HEK293 (cell line): ENCODE measurements around the gene BLTP3B.

ENCODE experiments used
- GLIS1 ChIP-seq: fragments of 450-650 bp; formaldehyde crosslinking; IDR thresholded peaks from 2 replicates; pipeline ENCODE4 v1.5.1; 2016; ENCODE audit warnings: missing biosample characterization, missing genetic modification characterization
- KLF1 ChIP-seq: fragments of 450-650 bp; formaldehyde crosslinking; IDR thresholded peaks from 2 replicates; pipeline ENCODE4 v1.5.1; 2016; ENCODE audit warnings: missing biosample characterization, missing genetic modification characterization
- KLF8 ChIP-seq: fragments of 450-650 bp; formaldehyde crosslinking; IDR thresholded peaks from 2 replicates; pipeline ENCODE4 v1.5.1; 2016; ENCODE audit warnings: missing biosample characterization, missing genetic modification characterization
- SP7 ChIP-seq: fragments of 450-650 bp; formaldehyde crosslinking; IDR thresholded peaks from 2 replicates; pipeline ENCODE4 v1.5.1; 2016; ENCODE audit warnings: missing biosample characterization, missing genetic modification characterization
- YY1 ChIP-seq: fragments of 450-650 bp; formaldehyde crosslinking; IDR thresholded peaks from 2 replicates; pipeline ENCODE4 v1.5.1; 2018; ENCODE audit warnings: missing biosample characterization, missing genetic modification characterization
- ZNF114 ChIP-seq: fragments of 450-650 bp; formaldehyde crosslinking; IDR thresholded peaks from 2 replicates; pipeline ENCODE4 v1.5.0; 2017; ENCODE audit warnings: missing biosample characterization, missing genetic modification characterization
- ZNF140 ChIP-seq: fragments of 450-650 bp; formaldehyde crosslinking; IDR thresholded peaks from 2 replicates; pipeline ENCODE4 v1.5.1; 2016; ENCODE audit warnings: missing biosample characterization, missing genetic modification characterization
- ZNF366 ChIP-seq: fragments of 450-650 bp; formaldehyde crosslinking; conservative IDR thresholded peaks from 2 replicates; pipeline ENCODE4 v1.5.1; 2016; ENCODE audit warnings: missing biosample characterization, missing genetic modification characterization
- ZNF585B ChIP-seq: fragments of 450-650 bp; formaldehyde crosslinking; IDR thresholded peaks from 2 replicates; pipeline ENCODE4 v1.5.1; 2016; ENCODE audit warnings: missing biosample characterization, missing genetic modification characterization
- TF ChIP-seq, protein P1 (sequence below): fragments of 450-650 bp; formaldehyde crosslinking; IDR thresholded peaks from 2 replicates; pipeline ENCODE4 v1.5.1; 2016; ENCODE audit warnings: missing biosample characterization, missing genetic modification characterization
- TF ChIP-seq, protein P2 (sequence below): fragments of 450-650 bp; formaldehyde crosslinking; IDR thresholded peaks from 2 replicates; pipeline ENCODE4 v1.5.1; 2016; ENCODE audit warnings: missing biosample characterization, missing genetic modification characterization
- TF ChIP-seq, protein P3 (sequence below): fragments of 450-650 bp; formaldehyde crosslinking; IDR thresholded peaks from 2 replicates; pipeline ENCODE4 v1.5.1; 2016; ENCODE audit warnings: missing biosample characterization, missing genetic modification characterization
- TF ChIP-seq, protein P4 (sequence below): fragments of 450-650 bp; formaldehyde crosslinking; IDR thresholded peaks from 2 replicates; pipeline ENCODE4 v1.5.1; 2016; ENCODE audit warnings: missing biosample characterization, missing genetic modification characterization

DNA sequence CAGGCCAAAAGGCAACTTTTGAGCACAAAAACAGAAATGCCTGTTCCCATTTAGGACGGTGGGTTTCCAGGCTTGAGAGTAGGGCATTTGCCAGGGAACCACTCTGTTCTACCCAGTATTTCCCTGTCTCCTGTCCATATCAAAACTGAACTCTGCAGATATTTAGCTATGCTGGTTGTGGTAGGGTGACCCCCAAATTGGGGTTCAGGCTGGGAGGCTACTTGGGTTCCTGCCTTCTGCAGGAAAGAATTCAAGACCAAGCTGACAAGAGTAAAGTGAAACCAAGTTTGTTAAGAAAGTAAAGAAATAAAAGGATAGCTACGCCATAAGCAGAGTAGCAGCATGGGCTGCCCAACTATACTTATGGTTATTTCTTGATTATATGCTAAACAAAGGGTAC lies 3.6 kb upstream of the BLTP3B start:
- no peak for TF ChIP-seq ZNF114 (tag by site-specific recombination)
- TF ChIP-seq, protein P1, sequence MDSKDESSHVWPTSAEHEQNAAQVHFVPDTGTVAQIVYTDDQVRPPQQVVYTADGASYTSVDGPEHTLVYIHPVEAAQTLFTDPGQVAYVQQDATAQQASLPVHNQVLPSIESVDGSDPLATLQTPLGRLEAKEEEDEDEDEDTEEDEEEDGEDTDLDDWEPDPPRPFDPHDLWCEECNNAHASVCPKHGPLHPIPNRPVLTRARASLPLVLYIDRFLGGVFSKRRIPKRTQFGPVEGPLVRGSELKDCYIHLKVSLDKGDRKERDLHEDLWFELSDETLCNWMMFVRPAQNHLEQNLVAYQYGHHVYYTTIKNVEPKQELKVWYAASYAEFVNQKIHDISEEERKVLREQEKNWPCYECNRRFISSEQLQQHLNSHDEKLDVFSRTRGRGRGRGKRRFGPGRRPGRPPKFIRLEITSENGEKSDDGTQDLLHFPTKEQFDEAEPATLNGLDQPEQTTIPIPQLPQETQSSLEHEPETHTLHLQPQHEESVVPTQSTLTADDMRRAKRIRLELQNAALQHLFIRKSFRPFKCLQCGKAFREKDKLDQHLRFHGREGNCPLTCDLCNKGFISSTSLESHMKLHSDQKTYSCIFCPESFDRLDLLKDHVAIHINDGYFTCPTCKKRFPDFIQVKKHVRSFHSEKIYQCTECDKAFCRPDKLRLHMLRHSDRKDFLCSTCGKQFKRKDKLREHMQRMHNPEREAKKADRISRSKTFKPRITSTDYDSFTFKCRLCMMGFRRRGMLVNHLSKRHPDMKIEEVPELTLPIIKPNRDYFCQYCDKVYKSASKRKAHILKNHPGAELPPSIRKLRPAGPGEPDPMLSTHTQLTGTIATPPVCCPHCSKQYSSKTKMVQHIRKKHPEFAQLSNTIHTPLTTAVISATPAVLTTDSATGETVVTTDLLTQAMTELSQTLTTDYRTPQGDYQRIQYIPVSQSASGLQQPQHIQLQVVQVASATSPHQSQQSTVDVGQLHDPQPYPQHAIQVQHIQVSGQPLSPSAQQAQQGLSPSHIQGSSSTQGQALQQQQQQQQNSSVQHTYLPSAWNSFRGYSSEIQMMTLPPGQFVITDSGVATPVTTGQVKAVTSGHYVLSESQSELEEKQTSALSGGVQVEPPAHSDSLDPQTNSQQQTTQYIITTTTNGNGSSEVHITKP (tag by site-specific recombination): no peak
- TF ChIP-seq KLF8 (tag by site-specific recombination): no peak
- TF ChIP-seq, protein P2, sequence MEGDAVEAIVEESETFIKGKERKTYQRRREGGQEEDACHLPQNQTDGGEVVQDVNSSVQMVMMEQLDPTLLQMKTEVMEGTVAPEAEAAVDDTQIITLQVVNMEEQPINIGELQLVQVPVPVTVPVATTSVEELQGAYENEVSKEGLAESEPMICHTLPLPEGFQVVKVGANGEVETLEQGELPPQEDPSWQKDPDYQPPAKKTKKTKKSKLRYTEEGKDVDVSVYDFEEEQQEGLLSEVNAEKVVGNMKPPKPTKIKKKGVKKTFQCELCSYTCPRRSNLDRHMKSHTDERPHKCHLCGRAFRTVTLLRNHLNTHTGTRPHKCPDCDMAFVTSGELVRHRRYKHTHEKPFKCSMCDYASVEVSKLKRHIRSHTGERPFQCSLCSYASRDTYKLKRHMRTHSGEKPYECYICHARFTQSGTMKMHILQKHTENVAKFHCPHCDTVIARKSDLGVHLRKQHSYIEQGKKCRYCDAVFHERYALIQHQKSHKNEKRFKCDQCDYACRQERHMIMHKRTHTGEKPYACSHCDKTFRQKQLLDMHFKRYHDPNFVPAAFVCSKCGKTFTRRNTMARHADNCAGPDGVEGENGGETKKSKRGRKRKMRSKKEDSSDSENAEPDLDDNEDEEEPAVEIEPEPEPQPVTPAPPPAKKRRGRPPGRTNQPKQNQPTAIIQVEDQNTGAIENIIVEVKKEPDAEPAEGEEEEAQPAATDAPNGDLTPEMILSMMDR (tag by site-specific recombination): no peak
- no peak for TF ChIP-seq SP7 (tag by site-specific recombination)
- TF ChIP-seq ZNF585B (tag by site-specific recombination): no peak
- TF ChIP-seq ZNF366 (tag by site-specific recombination): no peak
- no peak for TF ChIP-seq KLF1 (tag by site-specific recombination)
- TF ChIP-seq, protein P3, sequence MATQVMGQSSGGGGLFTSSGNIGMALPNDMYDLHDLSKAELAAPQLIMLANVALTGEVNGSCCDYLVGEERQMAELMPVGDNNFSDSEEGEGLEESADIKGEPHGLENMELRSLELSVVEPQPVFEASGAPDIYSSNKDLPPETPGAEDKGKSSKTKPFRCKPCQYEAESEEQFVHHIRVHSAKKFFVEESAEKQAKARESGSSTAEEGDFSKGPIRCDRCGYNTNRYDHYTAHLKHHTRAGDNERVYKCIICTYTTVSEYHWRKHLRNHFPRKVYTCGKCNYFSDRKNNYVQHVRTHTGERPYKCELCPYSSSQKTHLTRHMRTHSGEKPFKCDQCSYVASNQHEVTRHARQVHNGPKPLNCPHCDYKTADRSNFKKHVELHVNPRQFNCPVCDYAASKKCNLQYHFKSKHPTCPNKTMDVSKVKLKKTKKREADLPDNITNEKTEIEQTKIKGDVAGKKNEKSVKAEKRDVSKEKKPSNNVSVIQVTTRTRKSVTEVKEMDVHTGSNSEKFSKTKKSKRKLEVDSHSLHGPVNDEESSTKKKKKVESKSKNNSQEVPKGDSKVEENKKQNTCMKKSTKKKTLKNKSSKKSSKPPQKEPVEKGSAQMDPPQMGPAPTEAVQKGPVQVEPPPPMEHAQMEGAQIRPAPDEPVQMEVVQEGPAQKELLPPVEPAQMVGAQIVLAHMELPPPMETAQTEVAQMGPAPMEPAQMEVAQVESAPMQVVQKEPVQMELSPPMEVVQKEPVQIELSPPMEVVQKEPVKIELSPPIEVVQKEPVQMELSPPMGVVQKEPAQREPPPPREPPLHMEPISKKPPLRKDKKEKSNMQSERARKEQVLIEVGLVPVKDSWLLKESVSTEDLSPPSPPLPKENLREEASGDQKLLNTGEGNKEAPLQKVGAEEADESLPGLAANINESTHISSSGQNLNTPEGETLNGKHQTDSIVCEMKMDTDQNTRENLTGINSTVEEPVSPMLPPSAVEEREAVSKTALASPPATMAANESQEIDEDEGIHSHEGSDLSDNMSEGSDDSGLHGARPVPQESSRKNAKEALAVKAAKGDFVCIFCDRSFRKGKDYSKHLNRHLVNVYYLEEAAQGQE (tag by site-specific recombination): no peak
- TF ChIP-seq ZNF140 (tag by site-specific recombination): no peak
- no peak for TF ChIP-seq YY1 (tag by site-specific recombination)
- TF ChIP-seq, protein P4, sequence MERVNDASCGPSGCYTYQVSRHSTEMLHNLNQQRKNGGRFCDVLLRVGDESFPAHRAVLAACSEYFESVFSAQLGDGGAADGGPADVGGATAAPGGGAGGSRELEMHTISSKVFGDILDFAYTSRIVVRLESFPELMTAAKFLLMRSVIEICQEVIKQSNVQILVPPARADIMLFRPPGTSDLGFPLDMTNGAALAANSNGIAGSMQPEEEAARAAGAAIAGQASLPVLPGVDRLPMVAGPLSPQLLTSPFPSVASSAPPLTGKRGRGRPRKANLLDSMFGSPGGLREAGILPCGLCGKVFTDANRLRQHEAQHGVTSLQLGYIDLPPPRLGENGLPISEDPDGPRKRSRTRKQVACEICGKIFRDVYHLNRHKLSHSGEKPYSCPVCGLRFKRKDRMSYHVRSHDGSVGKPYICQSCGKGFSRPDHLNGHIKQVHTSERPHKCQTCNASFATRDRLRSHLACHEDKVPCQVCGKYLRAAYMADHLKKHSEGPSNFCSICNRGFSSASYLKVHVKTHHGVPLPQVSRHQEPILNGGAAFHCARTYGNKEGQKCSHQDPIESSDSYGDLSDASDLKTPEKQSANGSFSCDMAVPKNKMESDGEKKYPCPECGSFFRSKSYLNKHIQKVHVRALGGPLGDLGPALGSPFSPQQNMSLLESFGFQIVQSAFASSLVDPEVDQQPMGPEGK: no peak
- TF ChIP-seq GLIS1: no peak
